Uterus (tissue), 2 donors: ENCODE data around the gene ANO6.

Experiments
- CTCF ChIP-seq, 4 experiments: fragments of 200-600 bp in 2 of 4; fragments of 450-650 bp in 2 of 4; sonication (generic) in 2 of 4; IDR thresholded peaks; one replicate each; pipeline ENCODE4 v1.5.1; 2016 to 2019; ENCODE audit warnings: antibody characterized with exemption in 4 of 4, mild to moderate bottlenecking in 2 of 4, moderate library complexity in 1 of 4
- POLR2A ChIP-seq, 2 donors: fragments of 450-650 bp; IDR thresholded peaks; one replicate each; pipeline ENCODE4 v1.6.1; 2016; ENCODE audit warnings: antibody characterized with exemption in 2 of 2, mild to moderate bottlenecking in 1 of 2, moderate library complexity in 1 of 2

GRCh38 chr12:45216983-45217485, 1.1 kb downstream of the ANO6 start:
- no peak for TF ChIP-seq POLR2A (IDR thresholded peaks at IDR 0.05)
- TF ChIP-seq CTCF (IDR thresholded peaks at IDR 0.05) = no peak
